Gastrocnemius medialis (tissue), 4 donors: ENCODE data around the gene MYLIP.

Source experiments
- CTCF ChIP-seq, 5 experiments: fragments of 450-650 bp in 3 of 5; fragments of 200-600 bp in 2 of 5; sonication (generic) in 2 of 5; IDR thresholded peaks in 4 of 5; conservative IDR thresholded peaks in 1 of 5; 1 replicate in 4 of 5; 2 replicates in 1 of 5; pipeline ENCODE4 v1.5.1; 2016 to 2019; ENCODE audit warnings: antibody characterized with exemption in 5 of 5, mild to moderate bottlenecking in 3 of 5, moderate library complexity in 3 of 5
- POLR2A ChIP-seq, 2 donors: fragments of 450-650 bp; IDR thresholded peaks; one replicate each; pipeline ENCODE4 v1.6.1; 2017; ENCODE audit warnings: antibody characterized with exemption in 2 of 2, mild to moderate bottlenecking in 2 of 2, moderate library complexity in 2 of 2

GRCh38 chr6:16184551-16184950 is 55.7 kb downstream of the MYLIP start:
- TF ChIP-seq CTCF (IDR thresholded peaks at IDR 0.05 in 4 of 5, conservative IDR thresholded peaks at IDR 0.05 in 1 of 5), result no peak
- no peak for TF ChIP-seq POLR2A (IDR thresholded peaks at IDR 0.05)
